ENCODE data around the gene DGKQ. TPM values are rescaled to one million over a fixed set of nuclear protein-coding genes. Genes with fewer than 3 reads are reported as not detected.

Gene DGKQ
- total RNA-seq, 1 donor from 2014 or later: 18.8 TPM

DNA sequence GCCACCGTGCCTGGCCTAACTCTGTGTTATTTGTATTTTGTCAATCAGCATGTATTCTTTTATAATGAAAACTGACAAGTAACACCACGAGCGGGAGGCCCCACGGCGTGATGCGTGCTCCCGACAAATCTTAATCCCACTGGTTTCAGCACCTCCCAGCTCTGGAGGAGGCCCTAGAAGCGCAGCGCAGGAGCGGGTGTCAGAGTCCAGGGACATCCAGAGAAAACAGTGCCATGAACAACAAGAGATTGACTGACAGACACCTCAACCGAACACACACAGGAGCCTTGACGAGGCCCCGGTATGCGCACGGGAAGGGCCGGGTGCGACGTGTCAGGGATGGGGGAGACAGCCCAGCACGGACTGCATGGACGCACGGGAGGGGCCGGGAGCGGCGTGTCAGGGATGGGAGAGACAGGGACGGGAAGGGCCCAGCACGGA, 64.2 kb downstream of the DGKQ start:
- Histone ChIP-seq H3K4me1 (peaks cover 25% of the 10 kb centered on the region), H3K27ac (no peak overlapping the region), H3K4me3 (no peak overlapping the region), H3K36me3 (peaks cover 58% of the 10 kb centered on the region), H3K27me3 (ENCODE audit: low read depth) (no peaks in the 10 kb centered on the region), H3K9me3 (no peaks in the 10 kb centered on the region)
- intact Hi-C loops (cut with DNase I): no loop called here
- TF ChIP-seq, protein P1, sequence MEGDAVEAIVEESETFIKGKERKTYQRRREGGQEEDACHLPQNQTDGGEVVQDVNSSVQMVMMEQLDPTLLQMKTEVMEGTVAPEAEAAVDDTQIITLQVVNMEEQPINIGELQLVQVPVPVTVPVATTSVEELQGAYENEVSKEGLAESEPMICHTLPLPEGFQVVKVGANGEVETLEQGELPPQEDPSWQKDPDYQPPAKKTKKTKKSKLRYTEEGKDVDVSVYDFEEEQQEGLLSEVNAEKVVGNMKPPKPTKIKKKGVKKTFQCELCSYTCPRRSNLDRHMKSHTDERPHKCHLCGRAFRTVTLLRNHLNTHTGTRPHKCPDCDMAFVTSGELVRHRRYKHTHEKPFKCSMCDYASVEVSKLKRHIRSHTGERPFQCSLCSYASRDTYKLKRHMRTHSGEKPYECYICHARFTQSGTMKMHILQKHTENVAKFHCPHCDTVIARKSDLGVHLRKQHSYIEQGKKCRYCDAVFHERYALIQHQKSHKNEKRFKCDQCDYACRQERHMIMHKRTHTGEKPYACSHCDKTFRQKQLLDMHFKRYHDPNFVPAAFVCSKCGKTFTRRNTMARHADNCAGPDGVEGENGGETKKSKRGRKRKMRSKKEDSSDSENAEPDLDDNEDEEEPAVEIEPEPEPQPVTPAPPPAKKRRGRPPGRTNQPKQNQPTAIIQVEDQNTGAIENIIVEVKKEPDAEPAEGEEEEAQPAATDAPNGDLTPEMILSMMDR (IDR thresholded peaks at IDR 0.05): no peak
- DNase-seq: no peak
- no peak for ATAC-seq

Other genes starting within 250 kb of the DGKQ start
- 3.9 TPM for gene CPLX1, start 147.4 kb downstream of the DGKQ start, total RNA-seq
- 130 TPM for gene GAK, start 41.3 kb downstream of the DGKQ start, total RNA-seq
- 45.3 TPM for gene TMEM175, start 41.1 kb downstream of the DGKQ start, total RNA-seq
- gene IDUA, start 13.5 kb upstream of the DGKQ start, total RNA-seq: 46.0 TPM
- 1.0 TPM for gene SLC26A1, start 19.8 kb upstream of the DGKQ start, total RNA-seq
- gene FGFRL1, start 38.1 kb upstream of the DGKQ start, total RNA-seq: 23.4 TPM
- gene RNF212, start 140.0 kb upstream of the DGKQ start, total RNA-seq: 6.8 TPM
- 32.0 TPM for gene SPON2, start 199.0 kb upstream of the DGKQ start, total RNA-seq